NCI-H1048 (cell line): ENCODE measurements around the gene MGAT4A.

Source experiments
- DNase-seq: peaks from one replicate; lab custom pipeline; 2025; lab: John Stamatoyannopoulos, UW

Gene MGAT4A

DNA sequence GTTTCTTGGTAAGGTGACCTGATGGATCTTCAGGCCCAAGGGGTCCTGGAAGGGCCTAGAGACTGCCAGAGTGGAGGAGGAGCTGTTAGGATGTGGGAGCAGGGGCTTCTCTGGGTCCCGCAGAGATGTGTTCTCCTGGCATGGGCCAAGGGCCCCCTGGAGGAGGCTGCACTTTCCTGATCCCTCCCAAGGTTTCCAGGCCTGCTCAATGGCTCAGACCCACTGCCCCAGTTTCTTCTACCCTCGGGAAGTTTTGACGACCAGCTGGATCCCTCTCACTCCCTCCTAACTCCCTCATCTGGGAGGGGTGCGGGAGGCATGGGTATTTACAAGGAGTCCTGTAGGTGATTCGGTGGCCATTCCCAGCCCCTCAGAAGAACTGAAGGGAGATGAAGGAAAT is 158.7 kb downstream of the MGAT4A start:
- no peak for DNase-seq

DNA sequence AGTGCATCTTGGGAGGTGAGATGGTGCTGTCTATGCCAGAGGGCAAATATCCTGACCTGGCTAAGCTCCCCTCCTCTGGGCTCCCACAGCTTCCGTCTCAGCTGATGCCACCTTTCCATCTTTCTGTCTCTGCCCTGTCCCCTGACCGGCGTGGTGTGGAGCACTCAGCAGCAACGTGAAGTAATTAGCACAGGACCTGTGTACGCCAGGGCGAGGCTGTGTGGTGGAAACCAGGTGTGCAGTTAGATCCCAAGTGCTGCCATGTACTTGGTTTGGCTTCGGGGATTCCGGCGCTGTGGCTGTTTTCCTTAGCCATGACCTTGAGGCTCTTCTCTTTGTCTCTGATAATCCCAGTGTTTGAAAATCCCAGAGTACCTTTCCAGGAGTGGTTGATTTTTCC is 159.1 kb downstream of the MGAT4A start:
- DNase-seq: no peak

DNA sequence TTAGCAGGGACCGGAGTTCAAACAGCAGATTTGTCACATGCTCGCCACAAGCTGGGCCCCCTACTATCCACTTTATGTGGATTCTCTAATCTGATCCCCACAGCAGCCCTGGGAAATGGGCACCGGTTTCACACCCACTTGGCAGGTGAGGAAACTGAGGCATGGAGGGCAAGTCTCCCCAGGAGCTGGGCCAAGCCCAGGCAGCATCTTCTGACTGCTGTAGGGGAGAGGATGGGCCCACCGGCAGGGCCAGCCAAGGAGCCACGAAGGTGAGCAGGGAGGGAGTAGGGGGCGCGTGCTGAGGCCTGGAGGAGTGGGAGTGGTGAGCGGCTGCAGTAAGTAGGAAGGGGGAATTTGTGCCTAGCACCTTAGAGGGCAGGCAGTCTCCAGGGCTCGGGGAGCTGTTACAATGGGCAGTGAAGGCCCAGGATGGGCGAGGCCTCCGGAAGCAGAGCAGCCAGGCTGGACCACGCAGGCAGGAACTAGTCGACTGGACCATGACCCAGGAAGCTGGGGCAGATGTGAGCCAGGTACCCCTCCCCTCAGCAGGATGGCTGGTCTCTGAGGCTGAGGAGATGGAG is 159.7 kb downstream of the MGAT4A start:
- no peak for DNase-seq

DNA sequence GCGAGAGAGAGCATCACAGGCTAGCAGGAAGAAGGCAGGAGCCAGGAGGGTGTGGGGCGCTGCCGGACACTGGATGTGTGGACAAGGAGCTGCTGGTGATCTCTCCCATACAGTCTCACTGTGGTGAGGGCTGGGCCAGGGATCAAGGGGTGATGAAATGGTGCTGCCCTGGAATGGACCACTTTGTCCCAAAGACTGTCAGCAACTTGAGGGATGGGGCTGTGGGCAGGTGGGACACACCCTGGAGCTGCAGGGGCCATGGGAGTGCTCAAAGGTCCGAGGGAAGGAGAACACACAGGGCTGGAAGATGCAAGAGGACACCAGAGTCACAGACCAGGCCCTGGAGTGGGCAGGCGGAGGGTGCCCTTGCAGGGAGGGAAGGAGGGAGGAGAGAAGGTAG is 160.6 kb downstream of the MGAT4A start:
- DNase-seq: no peak

DNA sequence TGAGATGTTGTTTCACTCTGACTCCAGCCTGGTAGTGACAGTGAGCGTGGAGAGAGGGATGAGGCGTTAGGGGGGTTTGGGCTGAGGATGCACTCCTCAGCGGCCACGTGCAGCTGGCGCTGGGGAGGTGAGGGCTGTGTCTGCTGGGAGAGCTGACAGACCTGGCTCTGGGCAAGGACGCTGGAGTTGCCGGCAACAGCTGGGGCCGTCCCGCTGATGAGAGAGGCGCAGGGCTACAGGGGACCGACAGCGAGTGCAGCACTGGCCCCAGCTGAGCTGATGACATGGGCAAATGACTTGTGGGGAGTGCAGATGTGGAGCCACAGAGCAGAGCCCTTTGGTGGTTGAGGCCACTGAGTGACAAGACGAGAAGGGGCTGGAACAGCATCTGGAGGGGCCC is 161.0 kb downstream of the MGAT4A start:
- no peak for DNase-seq

DNA sequence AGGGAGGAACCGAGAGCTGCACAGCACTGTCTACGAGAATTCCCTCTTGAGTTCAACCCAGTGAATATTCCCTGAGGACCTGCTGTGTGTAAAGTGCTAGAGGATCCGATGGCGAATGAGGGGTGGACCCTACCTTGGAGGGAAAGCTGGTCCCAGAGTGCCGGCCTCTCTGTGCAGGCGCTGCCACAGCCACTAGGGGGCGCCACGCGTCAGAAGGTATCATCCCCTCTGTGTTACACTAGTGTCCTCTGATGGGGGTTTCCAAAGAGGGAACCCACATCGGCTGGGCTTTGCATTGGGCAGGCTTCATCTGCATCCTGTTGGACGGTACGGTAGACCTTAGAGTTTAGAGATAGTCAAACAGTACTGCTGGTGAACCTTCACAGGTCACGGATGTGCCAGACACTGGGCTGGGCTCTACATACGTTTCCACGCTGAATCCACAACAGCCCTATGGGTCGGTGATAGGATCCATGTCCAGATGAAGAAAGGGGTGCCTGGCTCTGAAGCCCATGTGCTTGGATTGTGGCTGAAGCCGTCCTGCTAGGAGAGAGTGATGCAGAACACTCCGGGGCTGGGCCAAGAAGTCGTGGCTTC is 161.6 kb downstream of the MGAT4A start:
- DNase-seq: no peak
